ENCODE data around the gene ERN1. TPM values are rescaled to one million over a fixed set of nuclear protein-coding genes. Genes with fewer than 3 reads are reported as not detected.
"Not testable (repeated sequence)": the region's sequence is repeated elsewhere in the genome, so short reads cannot be mapped to it uniquely, and the experiment has no call there.

The ERN1 gene
- polyA plus RNA-seq, 1 donor = 10.3 TPM

DNA sequence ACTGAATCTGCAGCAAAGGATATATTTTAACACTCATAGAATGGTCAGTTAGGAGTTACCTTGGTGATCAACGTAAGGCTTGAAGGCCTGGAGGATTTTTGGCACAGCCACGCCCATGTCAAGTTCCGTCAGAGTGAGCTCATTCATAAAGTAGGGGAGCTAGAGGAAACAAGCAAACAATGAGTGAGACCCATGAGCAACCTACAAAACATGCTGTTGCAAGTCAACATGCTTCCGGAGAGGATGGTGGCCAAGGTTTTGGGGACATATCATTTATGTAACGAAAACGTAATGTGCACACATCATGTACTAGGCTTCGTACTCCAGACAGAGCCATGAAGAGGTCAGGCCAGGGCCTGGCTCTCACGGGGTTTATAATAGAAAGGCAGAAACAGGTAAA lies 41.1 kb upstream of the ERN1 start:
- Histone ChIP-seq H3K27me3 (ENCODE audit: control insufficient read depth, insufficient read depth, low read length) (no peaks in the 10 kb centered on the region), H3K9me3 (ENCODE audit: control insufficient read depth, low read depth, low read length) (no peaks in the 10 kb centered on the region), H3K4me1 (ENCODE audit: control insufficient read depth, insufficient read depth, low read length) (peaks cover 5% of the 10 kb centered on the region), H3K27ac (ENCODE audit: low read length) (no peak overlapping the region), H3K4me3 (ENCODE audit: low read length) (no peak overlapping the region), H3K36me3 (ENCODE audit: control insufficient read depth, insufficient read depth, low read length) (peaks cover 67% of the 10 kb centered on the region)
- no peak for DNase-seq
- no CpG with 5 or more reads among the region's 8 CpGs for WGBS (ENCODE audit: insufficient coverage, low lambda C conversion rate)

DNA sequence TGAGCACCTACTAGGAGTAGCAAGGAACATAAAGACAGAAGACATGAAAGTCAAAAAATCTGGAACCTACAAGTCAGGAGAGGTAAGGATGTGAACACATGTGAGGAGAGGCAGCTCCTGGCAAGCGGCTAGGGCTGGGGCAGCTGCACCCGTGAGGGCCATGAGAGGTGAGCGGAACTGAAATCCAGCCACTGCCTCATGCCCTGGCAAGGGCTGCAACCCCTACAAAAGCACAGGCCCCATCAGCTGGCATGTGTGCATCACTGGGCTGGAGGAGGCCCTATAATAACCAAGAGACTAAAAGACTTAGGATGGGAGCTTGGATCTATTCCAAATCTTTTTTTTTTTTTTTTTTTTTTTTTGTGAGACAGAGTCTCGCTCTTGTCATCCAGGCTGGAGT lies 40.3 kb upstream of the ERN1 start:
- H3K36me3 ChIP-seq (ENCODE audit: control insufficient read depth, insufficient read depth, low read length) = peaks cover 67% of the 10 kb centered on the region
- H3K27ac ChIP-seq (ENCODE audit: low read length) = no peak overlapping the region
- DNase-seq = no peak
- peaks cover 5% of the 10 kb centered on the region for H3K4me1 ChIP-seq (ENCODE audit: control insufficient read depth, insufficient read depth, low read length)
- no CpG with 5 or more reads among the region's 4 CpGs for WGBS (ENCODE audit: insufficient coverage, low lambda C conversion rate)
- H3K9me3 ChIP-seq (ENCODE audit: control insufficient read depth, low read depth, low read length) = no peaks in the 10 kb centered on the region
- H3K27me3 ChIP-seq (ENCODE audit: control insufficient read depth, insufficient read depth, low read length) = no peaks in the 10 kb centered on the region
- no peak overlapping the region for H3K4me3 ChIP-seq (ENCODE audit: low read length)

DNA sequence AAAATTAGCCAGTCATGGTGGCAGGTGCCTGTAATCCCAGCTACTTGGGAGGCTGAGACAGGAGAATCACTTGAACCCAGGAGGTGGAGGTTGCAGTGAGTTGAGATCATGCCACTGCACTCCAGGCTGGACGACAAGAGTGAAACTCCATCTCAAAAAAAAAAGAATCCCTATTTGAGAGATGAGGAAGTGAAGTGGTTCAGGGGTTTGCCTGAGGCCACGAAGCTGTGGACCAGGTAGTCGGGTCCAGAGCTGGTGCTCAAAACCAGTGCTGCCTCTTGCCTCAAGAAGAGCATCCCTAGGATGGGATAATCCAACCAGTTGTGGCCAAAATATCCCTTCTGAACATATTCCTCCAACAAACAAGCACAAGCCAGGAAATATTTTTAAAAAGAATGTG lies 37.7 kb upstream of the ERN1 start:
- WGBS (ENCODE audit: insufficient coverage, low lambda C conversion rate) = no CpG with 5 or more reads among the region's 3 CpGs
- H3K4me1 ChIP-seq (ENCODE audit: control insufficient read depth, insufficient read depth, low read length); H3K27ac ChIP-seq (ENCODE audit: low read length); H3K4me3 ChIP-seq (ENCODE audit: low read length); H3K9me3 ChIP-seq (ENCODE audit: control insufficient read depth, low read depth, low read length); H3K27me3 ChIP-seq (ENCODE audit: control insufficient read depth, insufficient read depth, low read length); DNase-seq: not testable (repeated sequence)
- H3K36me3 ChIP-seq (ENCODE audit: control insufficient read depth, insufficient read depth, low read length) = peaks cover 55% of the 10 kb centered on the region

DNA sequence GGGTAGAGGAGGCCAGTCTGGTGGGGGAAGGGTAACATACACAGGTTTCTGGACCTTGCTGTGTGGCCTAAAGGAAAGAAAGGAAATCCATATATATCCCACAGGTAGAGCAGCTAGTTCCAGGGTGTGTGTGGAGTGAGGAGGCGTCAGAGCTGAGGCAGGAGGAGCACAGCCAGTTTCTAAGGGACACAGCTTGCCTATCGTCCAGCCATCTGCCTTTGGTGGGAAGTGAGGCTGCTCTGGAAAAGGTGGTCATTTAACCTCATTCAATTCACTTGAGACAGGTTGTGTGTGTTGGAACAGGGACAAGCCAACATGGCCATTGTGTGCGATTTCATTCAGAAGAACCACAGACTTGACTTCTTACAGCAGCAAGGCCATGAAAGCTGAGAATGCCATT lies 36.9 kb upstream of the ERN1 start:
- no peaks in the 10 kb centered on the region for H3K9me3 ChIP-seq (ENCODE audit: control insufficient read depth, low read depth, low read length)
- no peak overlapping the region for H3K27ac ChIP-seq (ENCODE audit: low read length)
- no peak for DNase-seq
- no CpG with 5 or more reads among the region's 3 CpGs for WGBS (ENCODE audit: insufficient coverage, low lambda C conversion rate)
- H3K36me3 ChIP-seq (ENCODE audit: control insufficient read depth, insufficient read depth, low read length) = peaks cover 51% of the 10 kb centered on the region
- H3K27me3 ChIP-seq (ENCODE audit: control insufficient read depth, insufficient read depth, low read length) = no peaks in the 10 kb centered on the region
- no peak overlapping the region for H3K4me3 ChIP-seq (ENCODE audit: low read length)
- H3K4me1 ChIP-seq (ENCODE audit: control insufficient read depth, insufficient read depth, low read length) = no peaks in the 10 kb centered on the region

DNA sequence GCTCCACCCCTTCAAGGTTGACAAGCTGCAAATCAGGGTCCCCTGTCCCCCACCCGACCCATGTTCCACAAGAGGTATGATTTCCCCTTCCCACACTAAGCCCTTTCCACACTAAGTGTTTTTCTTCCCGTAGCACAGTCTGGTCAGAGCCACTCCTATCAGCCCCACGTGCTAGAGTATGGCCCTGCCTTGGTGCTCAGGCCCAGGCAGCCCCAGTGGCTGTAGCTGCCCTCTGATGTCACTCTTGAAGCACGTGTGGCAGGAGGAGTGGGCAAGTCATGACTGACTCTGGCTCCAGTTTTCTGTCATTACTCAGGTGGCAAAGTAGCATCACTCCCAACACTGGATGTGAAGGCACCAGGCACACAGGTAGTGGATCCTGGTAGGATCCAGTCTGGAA lies 35.4 kb upstream of the ERN1 start:
- Histone ChIP-seq H3K4me1 (ENCODE audit: control insufficient read depth, insufficient read depth, low read length) (no peaks in the 10 kb centered on the region), H3K27me3 (ENCODE audit: control insufficient read depth, insufficient read depth, low read length) (no peaks in the 10 kb centered on the region), H3K9me3 (ENCODE audit: control insufficient read depth, low read depth, low read length) (no peaks in the 10 kb centered on the region), H3K36me3 (ENCODE audit: control insufficient read depth, insufficient read depth, low read length) (peaks cover 45% of the 10 kb centered on the region), H3K27ac (ENCODE audit: low read length) (no peak overlapping the region), H3K4me3 (ENCODE audit: low read length) (no peak overlapping the region)
- no peak for DNase-seq
- 80% methylated on average over 1 of the region's 4 CpGs for WGBS (ENCODE audit: insufficient coverage, low lambda C conversion rate)

DNA sequence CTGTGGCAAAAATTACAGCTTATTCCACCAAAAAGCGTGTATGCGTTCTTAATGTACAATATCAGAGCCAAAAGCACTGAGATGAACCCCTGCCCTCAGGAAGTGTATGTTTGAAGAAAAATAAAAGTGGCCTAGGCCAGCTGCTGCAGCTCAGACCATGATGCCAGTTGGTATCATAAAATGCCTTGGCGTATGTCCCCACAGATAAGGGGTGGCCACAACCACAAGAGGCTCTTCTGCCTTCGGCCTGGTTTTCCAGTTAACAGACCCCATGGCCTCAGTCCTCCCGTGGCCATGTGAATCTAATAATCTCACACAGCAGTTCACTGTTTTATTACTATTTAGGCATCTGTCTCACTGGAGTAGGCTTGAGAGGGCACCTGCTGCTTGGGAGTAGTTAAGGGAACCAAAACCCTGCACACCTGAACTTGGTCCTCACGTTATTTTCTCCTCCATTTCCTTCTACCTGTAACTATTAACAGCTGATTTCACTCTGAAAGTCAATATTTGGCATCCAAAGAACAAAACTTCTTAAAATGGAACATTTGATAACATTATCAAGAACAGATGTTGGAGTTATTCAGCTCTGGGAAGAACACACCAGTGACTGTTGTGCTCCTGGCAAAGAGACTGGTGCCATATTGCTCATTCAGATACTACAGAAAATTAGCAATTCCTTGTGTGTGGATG lies 34.8 kb upstream of the ERN1 start:
- H3K9me3 ChIP-seq (ENCODE audit: control insufficient read depth, low read depth, low read length) = no peaks in the 10 kb centered on the region
- no peaks in the 10 kb centered on the region for H3K27me3 ChIP-seq (ENCODE audit: control insufficient read depth, insufficient read depth, low read length)
- H3K27ac ChIP-seq (ENCODE audit: low read length) = no peak overlapping the region
- WGBS (ENCODE audit: insufficient coverage, low lambda C conversion rate) = 93% methylated on average over 3 of the region's 6 CpGs
- H3K4me1 ChIP-seq (ENCODE audit: control insufficient read depth, insufficient read depth, low read length) = no peaks in the 10 kb centered on the region
- H3K4me3 ChIP-seq (ENCODE audit: low read length) = no peak overlapping the region
- no peak for DNase-seq
- peaks cover 41% of the 10 kb centered on the region for H3K36me3 ChIP-seq (ENCODE audit: control insufficient read depth, insufficient read depth, low read length)

DNA sequence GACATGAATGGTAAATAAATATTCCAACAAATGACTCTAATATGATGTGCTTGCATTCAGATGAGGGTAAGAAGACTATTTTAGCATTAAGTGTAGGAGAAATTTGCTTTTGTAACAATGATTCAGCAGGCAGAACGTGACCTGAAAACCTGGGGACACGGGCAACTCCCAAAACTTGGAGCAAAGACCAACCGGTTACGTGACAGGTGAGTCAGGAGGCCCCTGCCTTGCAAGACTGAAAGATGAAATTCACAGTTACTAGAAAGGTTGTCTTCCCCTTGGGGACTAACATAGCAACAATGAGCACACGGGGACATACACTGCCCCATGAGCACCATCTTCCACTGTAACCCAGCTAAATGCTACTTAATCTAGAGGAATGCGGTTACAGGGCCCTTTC lies 33.5 kb upstream of the ERN1 start:
- no peak for DNase-seq
- peaks cover 7% of the 10 kb centered on the region for H3K4me1 ChIP-seq (ENCODE audit: control insufficient read depth, insufficient read depth, low read length)
- no CpG with 5 or more reads among the region's 6 CpGs for WGBS (ENCODE audit: insufficient coverage, low lambda C conversion rate)
- no peak overlapping the region for H3K4me3 ChIP-seq (ENCODE audit: low read length)
- H3K27me3 ChIP-seq (ENCODE audit: control insufficient read depth, insufficient read depth, low read length) = no peaks in the 10 kb centered on the region
- peaks cover 37% of the 10 kb centered on the region for H3K36me3 ChIP-seq (ENCODE audit: control insufficient read depth, insufficient read depth, low read length)
- H3K9me3 ChIP-seq (ENCODE audit: control insufficient read depth, low read depth, low read length) = no peaks in the 10 kb centered on the region
- H3K27ac ChIP-seq (ENCODE audit: low read length) = no peak overlapping the region

DNA sequence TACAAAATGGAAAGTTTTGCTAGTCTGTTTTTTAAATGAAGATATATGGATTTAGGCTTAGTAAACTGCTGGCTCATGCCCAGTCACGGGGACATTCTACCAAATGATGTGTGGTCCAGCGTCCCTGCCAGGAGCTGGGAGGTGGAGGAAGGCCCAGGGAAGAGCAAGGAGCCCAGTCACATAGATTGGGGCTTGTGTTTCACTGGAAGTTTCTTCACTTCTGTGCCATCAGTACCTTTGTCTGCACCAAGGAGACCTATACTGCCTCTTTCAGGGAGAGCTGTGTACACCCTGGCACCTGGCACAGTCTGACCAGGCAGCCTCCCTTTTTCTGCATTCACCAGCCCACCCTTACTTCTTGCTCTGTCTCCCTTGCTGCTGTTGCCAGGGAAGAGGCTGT lies 32.6 kb upstream of the ERN1 start:
- WGBS (ENCODE audit: insufficient coverage, low lambda C conversion rate) = no CpG with 5 or more reads among the region's 2 CpGs
- H3K36me3 ChIP-seq (ENCODE audit: control insufficient read depth, insufficient read depth, low read length) = peaks cover 37% of the 10 kb centered on the region
- no peak for DNase-seq

DNA sequence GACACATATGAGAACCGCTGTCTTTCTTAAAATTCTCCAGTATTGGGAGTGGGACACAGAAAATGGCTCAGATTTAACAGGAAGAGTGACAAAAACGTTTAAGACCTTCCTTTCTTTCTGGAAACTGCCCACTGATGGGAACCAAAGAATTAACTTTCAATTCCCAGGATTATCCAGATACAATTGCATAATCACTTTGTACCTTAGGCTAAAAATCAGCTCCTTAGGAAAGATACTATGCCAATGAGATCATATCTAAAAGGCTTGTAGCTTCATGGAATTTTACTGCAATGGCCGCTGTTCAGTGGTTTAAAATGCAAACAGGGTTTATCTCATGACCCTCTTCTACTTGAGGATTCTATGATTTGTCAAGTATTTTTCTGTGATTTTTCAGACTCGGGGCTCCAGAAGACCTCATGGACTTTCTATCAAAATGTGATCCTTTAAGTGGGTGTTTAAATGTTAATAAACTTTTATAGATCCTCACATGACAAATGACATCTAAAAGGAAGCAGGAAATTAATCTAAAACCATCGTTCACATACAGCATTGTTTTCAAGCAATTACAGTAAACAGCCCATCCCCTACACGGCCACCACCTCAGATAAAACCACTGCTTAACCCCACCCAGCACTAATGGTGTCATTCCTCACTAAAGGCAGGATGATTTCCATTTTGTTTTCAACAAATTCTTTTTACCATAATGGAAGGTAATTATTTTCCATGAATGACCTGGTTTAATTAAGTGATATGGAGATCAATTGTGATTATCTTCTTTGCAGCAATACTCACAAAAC lies 31.6 kb upstream of the ERN1 start:
- Histone ChIP-seq H3K9me3 (ENCODE audit: control insufficient read depth, low read depth, low read length) (no peaks in the 10 kb centered on the region), H3K4me1 (ENCODE audit: control insufficient read depth, insufficient read depth, low read length) (peaks cover 12% of the 10 kb centered on the region), H3K36me3 (ENCODE audit: control insufficient read depth, insufficient read depth, low read length) (peaks cover 34% of the 10 kb centered on the region), H3K4me3 (ENCODE audit: low read length) (no peak overlapping the region), H3K27me3 (ENCODE audit: control insufficient read depth, insufficient read depth, low read length) (no peaks in the 10 kb centered on the region), H3K27ac (ENCODE audit: low read length) (no peak overlapping the region)
- DNase-seq = no peak
- WGBS (ENCODE audit: insufficient coverage, low lambda C conversion rate) = 87% methylated on average over 4 of the region's 6 CpGs

More for the DNA sequence above, 32.6 kb upstream of the ERN1 start:
- no peak overlapping the region for H3K27ac ChIP-seq (ENCODE audit: low read length)
- H3K4me1 ChIP-seq (ENCODE audit: control insufficient read depth, insufficient read depth, low read length) = peaks cover 12% of the 10 kb centered on the region
- no peaks in the 10 kb centered on the region for H3K27me3 ChIP-seq (ENCODE audit: control insufficient read depth, insufficient read depth, low read length)
- H3K9me3 ChIP-seq (ENCODE audit: control insufficient read depth, low read depth, low read length) = no peaks in the 10 kb centered on the region
- no peak overlapping the region for H3K4me3 ChIP-seq (ENCODE audit: low read length)

DNA sequence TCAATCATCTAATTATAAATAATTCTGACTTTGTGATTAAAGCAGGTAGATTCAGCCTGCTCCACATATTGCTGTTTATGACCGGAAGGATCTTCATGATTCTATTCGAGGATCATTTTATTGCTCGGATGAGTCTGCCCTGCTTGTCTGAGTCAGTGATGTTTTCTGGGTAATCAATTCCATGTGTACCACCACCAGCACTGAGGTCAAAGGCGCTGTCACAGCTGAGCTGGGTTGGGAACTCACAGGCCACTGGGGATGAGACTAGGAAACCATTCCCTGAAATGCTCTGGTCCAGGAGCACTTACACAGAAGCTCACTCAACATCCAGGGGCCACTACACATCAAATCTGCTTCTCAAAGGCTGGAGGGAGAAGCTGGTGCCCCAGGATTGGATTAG lies 30.4 kb upstream of the ERN1 start:
- H3K36me3 ChIP-seq (ENCODE audit: control insufficient read depth, insufficient read depth, low read length) = peaks cover 31% of the 10 kb centered on the region
- DNase-seq = no peak
- H3K27ac ChIP-seq (ENCODE audit: low read length) = no peak overlapping the region
- no peaks in the 10 kb centered on the region for H3K27me3 ChIP-seq (ENCODE audit: control insufficient read depth, insufficient read depth, low read length)
- no peak overlapping the region for H3K4me3 ChIP-seq (ENCODE audit: low read length)
- H3K9me3 ChIP-seq (ENCODE audit: control insufficient read depth, low read depth, low read length) = no peaks in the 10 kb centered on the region
- peaks cover 12% of the 10 kb centered on the region for H3K4me1 ChIP-seq (ENCODE audit: control insufficient read depth, insufficient read depth, low read length)
- 100% methylated on average over 1 of the region's 4 CpGs for WGBS (ENCODE audit: insufficient coverage, low lambda C conversion rate)
